IgD-negative memory B cell (primary cell): Measurements from ENCODE around the gene LHFPL5. TPM values are rescaled to one million over a fixed set of nuclear protein-coding genes. Genes with fewer than 3 reads are reported as not detected.

Experiments used
- H3K27ac Mint-ChIP-seq, 3 donors: one replicate each; pipeline ENCODE4 v1.8.0; 2020 to 2022; ENCODE audit warnings: mild to moderate bottlenecking in 3 of 3, mixed read lengths in 3 of 3, moderate library complexity in 1 of 3
- H3K27me3 Mint-ChIP-seq: one replicate; pipeline ENCODE4 v1.8.0; 2021; ENCODE audit warnings: mixed read lengths
- H3K36me3 Mint-ChIP-seq: one replicate; pipeline ENCODE4 v1.8.0; 2020; ENCODE audit warnings: mild to moderate bottlenecking, mixed read lengths
- H3K4me1 Mint-ChIP-seq, 3 donors: one replicate each; pipeline ENCODE4 v1.8.0; 2020 to 2022; ENCODE audit warnings: mixed read lengths in 3 of 3, mild to moderate bottlenecking in 1 of 3
- H3K4me3 Mint-ChIP-seq, 4 donors: one replicate each; pipeline ENCODE4 v1.8.0; 2020 to 2022; ENCODE audit warnings: mild to moderate bottlenecking in 4 of 4, mixed read lengths in 4 of 4, moderate library complexity in 3 of 4
- H3K9me3 Mint-ChIP-seq, 3 donors: one replicate each; pipeline ENCODE4 v1.8.0; 2020 to 2021; ENCODE audit warnings: mixed read lengths in 3 of 3, mild to moderate bottlenecking in 1 of 3
- polyA plus RNA-seq: library from polyadenylated mRNA; unstranded; fragments of 300-500 nt; fragmentation: Illumina TruSeq; gene quantifications from one replicate; pipeline ENCODE4 v1.2.3, GENCODE V29; 2021

The LHFPL5 gene
- polyA plus RNA-seq, 1 donor from 2014 or later, result not detected

- H3K27me3 Mint-ChIP-seq, result peaks cover 24% of the 10 kb centered on the region
- H3K9me3 Mint-ChIP-seq, result no peaks in the 10 kb centered on the region
- H3K27ac Mint-ChIP-seq, result no peak overlapping the region
These were observed 22.7 kb upstream of the LHFPL5 start for GRCh38 chr6:35782424-35782823.

DNA sequence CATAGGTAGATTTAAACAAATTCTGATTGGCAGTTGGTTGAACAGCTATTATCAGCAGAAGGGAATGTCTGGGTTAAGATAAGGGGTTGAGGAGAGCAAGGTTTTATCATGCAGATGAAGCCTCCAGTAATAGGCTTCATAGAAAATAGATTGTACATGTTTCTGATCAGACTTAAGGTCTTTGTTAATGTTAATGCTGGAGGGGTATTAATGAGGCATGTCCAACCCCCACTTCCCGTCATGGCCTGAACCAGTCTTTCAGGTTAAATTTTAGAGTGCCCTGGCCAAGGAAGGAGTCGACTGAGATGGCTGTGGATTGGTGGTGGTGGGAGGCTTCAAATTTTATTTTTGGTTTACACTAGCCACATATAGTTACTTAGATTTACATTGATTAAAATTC lies 21.0 kb upstream of the LHFPL5 start:
- Mint-ChIP-seq H3K27me3 (peaks cover 39% of the 10 kb centered on the region), H3K27ac (no peak overlapping the region), H3K9me3 (peaks cover 0 to 2% (median 0%) of the 10 kb centered on the region in 3 donors), H3K4me3 (no peak overlapping the region), H3K36me3 (no peaks in the 10 kb centered on the region), H3K4me1 (peaks cover 0 to 1% (median 0%) of the 10 kb centered on the region in 3 donors)

More at GRCh38 chr6:35782424-35782823, 22.7 kb upstream of the LHFPL5 start:
- Mint-ChIP-seq H3K4me3 (no peak overlapping the region), H3K36me3 (no peaks in the 10 kb centered on the region), H3K4me1 (peaks cover 0 to 4% (median 2%) of the 10 kb centered on the region in 3 donors)

DNA sequence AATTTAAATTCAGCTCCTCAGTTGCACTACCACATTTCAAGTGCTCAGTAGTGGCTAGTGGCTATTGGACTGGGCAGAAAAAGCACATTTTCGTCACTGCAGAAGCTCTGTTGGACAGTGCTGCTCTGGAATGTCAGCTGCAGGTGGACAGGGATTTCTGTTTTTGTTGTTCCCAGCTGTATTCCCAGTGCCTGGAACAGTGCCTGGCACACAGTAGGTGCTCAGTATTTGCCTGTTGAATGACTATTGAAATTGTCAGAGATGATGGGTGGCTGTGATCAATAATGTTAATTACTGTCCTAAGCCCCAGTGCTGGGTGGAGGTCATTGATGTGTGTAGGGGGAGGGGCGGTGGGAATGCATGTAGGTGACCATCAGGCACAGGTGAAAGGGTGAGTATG lies 18.9 kb upstream of the LHFPL5 start:
- Mint-ChIP-seq H3K4me3 (no peak overlapping the region), H3K4me1 (peaks cover 0 to 1% (median 0%) of the 10 kb centered on the region in 3 donors), H3K27ac (no peak overlapping the region), H3K9me3 (peaks cover 0 to 3% (median 0%) of the 10 kb centered on the region in 3 donors), H3K27me3 (peaks cover 45% of the 10 kb centered on the region), H3K36me3 (no peaks in the 10 kb centered on the region)

DNA sequence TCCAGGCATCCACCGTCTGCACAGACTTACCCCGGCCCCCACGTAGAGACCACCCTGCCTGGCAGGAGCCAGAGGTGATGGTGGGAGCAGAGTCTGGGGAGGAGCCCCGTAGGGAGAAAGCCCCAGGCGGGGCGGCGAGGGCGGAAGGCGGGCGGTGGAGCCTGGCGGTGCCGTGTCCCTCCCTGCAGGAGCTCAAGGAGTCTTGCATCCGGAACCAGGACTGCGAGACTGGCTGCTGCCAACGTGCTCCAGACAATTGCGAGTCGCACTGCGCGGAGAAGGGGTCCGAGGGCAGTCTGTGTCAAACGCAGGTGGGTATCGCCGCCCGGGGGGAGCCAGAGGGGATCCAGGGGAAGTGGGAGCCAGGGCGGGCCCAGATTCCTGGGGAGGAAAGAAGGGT lies 18.3 kb upstream of the LHFPL5 start:
- H3K4me3 Mint-ChIP-seq, result no peak overlapping the region
- peaks cover 0 to 3% (median 0%) of the 10 kb centered on the region in 3 donors for H3K9me3 Mint-ChIP-seq
- H3K27me3 Mint-ChIP-seq, result peaks cover 44% of the 10 kb centered on the region
- H3K4me1 Mint-ChIP-seq, result no peaks in the 10 kb centered on the region
- no peaks in the 10 kb centered on the region for H3K36me3 Mint-ChIP-seq
- H3K27ac Mint-ChIP-seq, result no peak overlapping the region

- Mint-ChIP-seq H3K27ac (peak overlapping the region in 1 of 3 donors; percentile 43), H3K36me3 (no peaks in the 10 kb centered on the region), H3K9me3 (peaks cover 0 to 3% (median 0%) of the 10 kb centered on the region in 3 donors), H3K4me3 (no peak overlapping the region), H3K27me3 (peaks cover 44% of the 10 kb centered on the region), H3K4me1 (no peaks in the 10 kb centered on the region)
These were observed 17.6 kb upstream of the LHFPL5 start for GRCh38 chr6:35787266-35788218.

DNA sequence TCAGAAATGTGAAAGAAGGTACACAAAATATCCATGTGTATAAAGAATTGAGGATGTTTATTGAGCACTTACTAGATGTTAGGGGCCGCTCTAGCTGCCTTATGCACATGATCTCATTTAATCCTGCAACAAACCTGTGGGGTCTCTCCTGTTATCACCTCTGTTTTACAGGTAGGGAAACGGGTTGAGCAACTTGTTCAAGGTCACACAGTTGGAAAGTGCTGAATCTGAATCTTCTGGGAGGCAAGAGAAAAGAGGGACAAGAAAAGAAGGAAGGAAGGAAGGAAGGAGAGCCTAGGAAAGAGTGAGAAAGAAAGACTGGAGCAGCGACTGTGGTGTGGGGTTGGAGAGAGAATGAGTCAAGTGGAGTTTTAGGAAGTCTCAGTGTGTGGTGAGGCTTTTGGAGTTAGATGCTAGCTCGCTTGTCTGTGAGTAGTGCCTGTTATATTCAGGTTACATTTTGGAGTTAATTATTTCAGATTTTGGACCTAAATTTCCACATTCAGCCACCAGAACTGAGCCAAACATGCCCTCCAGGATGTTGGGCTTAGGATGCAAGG lies 16.6 kb upstream of the LHFPL5 start:
- H3K36me3 Mint-ChIP-seq, result no peaks in the 10 kb centered on the region
- H3K9me3 Mint-ChIP-seq, result peaks cover 0 to 3% (median 0%) of the 10 kb centered on the region in 3 donors
- H3K27me3 Mint-ChIP-seq, result peaks cover 44% of the 10 kb centered on the region
- no peak overlapping the region for H3K4me3 Mint-ChIP-seq
- H3K4me1 Mint-ChIP-seq, result no peaks in the 10 kb centered on the region
- H3K27ac Mint-ChIP-seq, result no peak overlapping the region

- peaks cover 0 to 3% (median 0%) of the 10 kb centered on the region in 3 donors for H3K9me3 Mint-ChIP-seq
- H3K27me3 Mint-ChIP-seq, result peaks cover 36% of the 10 kb centered on the region
- H3K27ac Mint-ChIP-seq, result no peak overlapping the region
- no peak overlapping the region for H3K4me3 Mint-ChIP-seq
- H3K4me1 Mint-ChIP-seq, result no peaks in the 10 kb centered on the region
- no peaks in the 10 kb centered on the region for H3K36me3 Mint-ChIP-seq
These were observed 14.5 kb upstream of the LHFPL5 start for GRCh38 chr6:35790683-35791082.

- H3K27me3 Mint-ChIP-seq, result peaks cover 17% of the 10 kb centered on the region
- no peaks in the 10 kb centered on the region for H3K36me3 Mint-ChIP-seq
- peaks cover 0 to 2% (median 0%) of the 10 kb centered on the region in 3 donors for H3K9me3 Mint-ChIP-seq
- no peak overlapping the region for H3K4me3 Mint-ChIP-seq
- H3K27ac Mint-ChIP-seq, result no peak overlapping the region
- H3K4me1 Mint-ChIP-seq, result no peaks in the 10 kb centered on the region
These were observed 10.4 kb upstream of the LHFPL5 start for GRCh38 chr6:35794536-35795452.

- H3K4me3 Mint-ChIP-seq, result peak overlapping the region in 1 of 4 donors; percentile 29
- no peaks in the 10 kb centered on the region for H3K4me1 Mint-ChIP-seq
- peaks cover 16% of the 10 kb centered on the region for H3K27me3 Mint-ChIP-seq
- no peaks in the 10 kb centered on the region for H3K36me3 Mint-ChIP-seq
- no peak overlapping the region for H3K27ac Mint-ChIP-seq
- no peaks in the 10 kb centered on the region for H3K9me3 Mint-ChIP-seq
These were observed 9.6 kb upstream of the LHFPL5 start for GRCh38 chr6:35795453-35796071.

DNA sequence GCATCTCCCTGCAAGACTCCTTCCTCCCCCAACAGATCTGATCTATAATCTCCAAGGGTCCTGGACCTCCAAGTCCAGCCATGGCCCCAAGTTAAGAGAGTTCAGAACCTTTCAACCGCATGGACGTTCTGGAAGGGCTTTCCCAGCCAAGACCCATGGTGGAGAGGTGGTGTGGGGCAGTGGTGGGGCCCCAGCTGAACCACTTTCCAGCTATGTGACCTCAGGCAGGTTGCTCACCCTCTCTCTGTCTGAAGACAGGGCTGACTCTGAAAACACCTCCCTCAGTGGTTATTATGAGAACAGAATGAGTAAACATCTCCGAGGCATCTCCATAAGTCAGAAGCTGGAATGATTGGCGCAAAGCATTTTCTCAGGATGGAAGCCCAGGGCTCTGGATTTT lies 8.9 kb upstream of the LHFPL5 start:
- Mint-ChIP-seq H3K4me3 (no peak overlapping the region), H3K9me3 (no peaks in the 10 kb centered on the region), H3K27me3 (peaks cover 16% of the 10 kb centered on the region), H3K36me3 (no peaks in the 10 kb centered on the region), H3K27ac (no peak overlapping the region), H3K4me1 (no peaks in the 10 kb centered on the region)

GRCh38 chr6:35797837-35798526 lies 7.2 kb upstream of the LHFPL5 start:
- Mint-ChIP-seq H3K4me3 (no peak overlapping the region), H3K4me1 (no peaks in the 10 kb centered on the region), H3K27me3 (peaks cover 16% of the 10 kb centered on the region), H3K9me3 (no peaks in the 10 kb centered on the region), H3K36me3 (no peaks in the 10 kb centered on the region), H3K27ac (no peak overlapping the region)

GRCh38 chr6:35798706-35799105 lies 6.4 kb upstream of the LHFPL5 start:
- H3K27me3 Mint-ChIP-seq, result peaks cover 16% of the 10 kb centered on the region
- H3K4me3 Mint-ChIP-seq, result no peak overlapping the region
- no peak overlapping the region for H3K27ac Mint-ChIP-seq
- no peaks in the 10 kb centered on the region for H3K36me3 Mint-ChIP-seq
- H3K4me1 Mint-ChIP-seq, result no peaks in the 10 kb centered on the region
- no peaks in the 10 kb centered on the region for H3K9me3 Mint-ChIP-seq

- H3K27me3 Mint-ChIP-seq, result peaks cover 22% of the 10 kb centered on the region
- peaks cover 0 to 2% (median 1%) of the 10 kb centered on the region in 3 donors for H3K4me1 Mint-ChIP-seq
- no peak overlapping the region for H3K4me3 Mint-ChIP-seq
- H3K27ac Mint-ChIP-seq, result no peak overlapping the region
- H3K36me3 Mint-ChIP-seq, result no peaks in the 10 kb centered on the region
- H3K9me3 Mint-ChIP-seq, result peaks cover 0 to 5% (median 0%) of the 10 kb centered on the region in 3 donors
These were observed 4.0 kb upstream of the LHFPL5 start for GRCh38 chr6:35801148-35801547.

DNA sequence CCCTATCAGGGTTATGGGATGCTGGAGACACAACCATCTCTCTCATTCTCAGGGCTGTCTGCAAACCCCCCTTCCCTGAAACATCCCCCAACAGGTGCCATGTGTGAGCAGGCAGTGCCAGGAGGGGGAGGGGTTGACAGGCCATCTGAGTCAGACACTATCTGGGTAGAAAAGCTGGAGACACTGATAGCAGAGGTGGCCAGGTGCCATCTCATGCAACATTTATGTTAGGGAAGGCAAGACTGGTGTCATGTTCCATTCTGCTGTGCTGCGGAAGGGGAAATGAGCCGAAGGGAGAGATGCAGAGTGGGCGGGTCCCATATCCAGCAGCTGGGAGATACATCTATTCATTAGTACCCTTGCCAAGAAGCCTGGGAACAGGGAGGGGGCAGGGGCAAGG lies 3.5 kb downstream of the LHFPL5 start:
- peaks cover 0 to 5% (median 0%) of the 10 kb centered on the region in 3 donors for H3K9me3 Mint-ChIP-seq
- peaks cover 1% of the 10 kb centered on the region for H3K36me3 Mint-ChIP-seq
- H3K27ac Mint-ChIP-seq, result no peak overlapping the region
- peaks cover 0 to 2% (median 1%) of the 10 kb centered on the region in 3 donors for H3K4me1 Mint-ChIP-seq
- peaks cover 14% of the 10 kb centered on the region for H3K27me3 Mint-ChIP-seq
- no peak overlapping the region for H3K4me3 Mint-ChIP-seq
